HG03354 (cell line): ENCODE measurements around the gene KRTAP4-16.
"Not testable (repeated sequence)": the region's sequence is repeated elsewhere in the genome, so short reads cannot be mapped to it uniquely, and the experiment has no call there.

ENCODE experiments used
- ATAC-seq: cut with Tn5 transposase; IDR thresholded peaks from one replicate; pipeline ENCODE4 v1.9.1; 2021; ENCODE audit warnings: mild to moderate bottlenecking; ENCODE audit not compliant: unreplicated experiment, poor library complexity, severe bottlenecking

KRTAP4-16 gene

DNA sequence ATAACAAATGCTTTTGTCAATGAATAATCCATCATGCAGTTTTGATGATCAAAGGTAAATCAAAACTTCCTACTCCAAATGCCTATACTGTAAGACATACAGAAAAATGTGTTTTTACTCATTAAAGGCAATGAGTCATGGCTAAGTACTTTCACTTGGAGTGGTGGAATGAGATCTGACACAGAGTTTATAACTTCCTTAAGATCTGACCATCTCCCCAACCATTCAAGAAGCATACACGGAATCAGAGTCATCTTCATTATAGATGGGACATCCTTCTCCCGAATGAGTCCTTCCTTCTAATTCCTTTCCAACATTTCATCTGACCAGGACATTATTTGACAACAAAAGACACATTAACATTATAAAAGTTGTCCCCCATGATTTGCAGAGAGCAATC, 18.6 kb downstream of the KRTAP4-16 start:
- not testable (repeated sequence) for ATAC-seq

GRCh38 chr17:41082626-41083025, 19.4 kb downstream of the KRTAP4-16 start:
- ATAC-seq: no peak

DNA sequence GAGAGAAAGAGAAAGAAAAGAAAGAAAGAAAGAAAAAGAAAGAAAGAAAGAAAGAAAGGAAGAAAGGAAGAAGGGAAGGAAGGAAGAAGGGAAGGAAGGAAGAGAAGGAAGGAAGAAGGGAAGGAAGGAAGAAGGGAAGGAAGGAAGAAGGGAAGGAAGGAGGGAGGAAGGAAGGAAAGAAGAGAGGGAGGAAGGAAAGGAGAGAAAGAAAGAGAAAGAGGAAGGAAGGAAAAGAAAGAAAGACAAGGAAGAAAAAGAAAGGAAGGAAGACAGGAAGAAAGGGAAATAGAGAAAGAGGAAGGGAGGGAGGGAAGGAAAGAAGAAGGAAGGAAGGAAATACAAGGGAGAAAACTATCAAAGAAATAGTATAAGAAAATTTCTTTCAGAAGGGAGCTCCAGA, 25.2 kb downstream of the KRTAP4-16 start:
- no peak for ATAC-seq

DNA sequence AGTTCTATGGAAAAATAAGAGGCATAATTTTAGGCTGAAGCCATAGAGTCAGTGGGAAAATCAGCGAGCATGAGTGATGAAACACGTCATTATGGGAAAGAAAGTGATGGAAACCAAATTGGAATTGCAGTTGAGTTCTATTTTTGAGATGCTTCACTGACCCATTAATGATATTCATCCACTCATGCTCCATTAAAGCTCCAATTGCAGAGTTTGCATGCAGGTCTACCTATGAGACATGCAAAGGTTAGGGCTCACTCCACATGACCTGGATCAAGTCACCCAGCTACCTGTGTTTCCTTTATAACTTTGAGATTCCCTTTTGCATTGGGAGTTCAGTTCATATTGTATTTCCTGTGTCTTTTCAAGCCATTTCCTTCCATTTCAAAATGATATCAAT, 28.3 kb downstream of the KRTAP4-16 start:
- ATAC-seq: no peak

GRCh38 chr17:41071606-41072360, 30.2 kb downstream of the KRTAP4-16 start:
- no peak for ATAC-seq

- ATAC-seq: no peak
Observed at GRCh38 chr17:41069031-41069430, 33.0 kb downstream of the KRTAP4-16 start.

DNA sequence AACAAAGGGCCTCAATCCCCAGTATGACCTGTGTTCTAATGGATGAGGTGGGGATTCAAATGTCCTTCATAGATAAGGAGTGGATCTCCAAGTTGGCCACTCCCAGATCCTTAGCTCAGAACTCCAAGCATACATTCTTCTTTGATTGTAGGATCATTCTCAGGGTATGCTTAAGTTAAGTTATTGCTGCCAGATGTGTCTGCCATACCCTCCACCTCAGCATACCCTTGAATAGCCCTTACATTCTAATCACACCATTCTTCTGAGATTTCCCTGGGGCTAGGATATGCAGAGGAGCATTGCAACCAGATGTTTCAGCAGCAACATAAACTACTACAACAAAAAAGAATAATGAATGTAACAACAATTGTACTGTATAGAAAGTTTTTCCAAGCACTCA, 34.7 kb downstream of the KRTAP4-16 start:
- no peak for ATAC-seq

- ATAC-seq: no peak
Observed at GRCh38 chr17:41065829-41066624, 36.0 kb downstream of the KRTAP4-16 start, which contains the start of gene KRTAP2-4. Gene KRTAP2-4 (minus strand): TSS chr17:41065879. CDS start chr17:41065845, 34 bp downstream.

GRCh38 chr17:41065016-41065689, 36.9 kb downstream of the KRTAP4-16 start:
- not testable (repeated sequence) for ATAC-seq

DNA sequence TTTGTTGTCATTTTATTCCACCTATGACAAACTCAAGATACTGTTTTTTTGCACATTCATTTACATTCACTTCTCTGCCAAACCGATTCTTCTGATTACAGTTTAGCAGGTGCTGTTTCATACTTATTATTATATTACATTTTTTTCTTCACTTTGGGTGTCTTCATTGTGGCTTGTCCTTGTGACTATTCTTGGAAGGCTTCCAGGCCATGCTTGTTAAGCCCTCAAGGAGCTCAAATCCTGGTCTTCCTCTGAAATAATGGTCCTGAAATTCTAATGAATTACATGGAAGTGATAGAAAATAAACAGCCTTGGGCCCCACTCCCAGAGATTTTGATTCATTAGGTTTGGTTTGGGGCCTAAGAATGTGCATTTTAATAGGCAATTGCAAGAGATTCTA, 37.7 kb downstream of the KRTAP4-16 start:
- no peak for ATAC-seq

- ATAC-seq: no peak
Observed at GRCh38 chr17:41063449-41063848, 38.6 kb downstream of the KRTAP4-16 start.

- ATAC-seq: no peak
Observed at GRCh38 chr17:41061964-41062363, 40.0 kb downstream of the KRTAP4-16 start.

DNA sequence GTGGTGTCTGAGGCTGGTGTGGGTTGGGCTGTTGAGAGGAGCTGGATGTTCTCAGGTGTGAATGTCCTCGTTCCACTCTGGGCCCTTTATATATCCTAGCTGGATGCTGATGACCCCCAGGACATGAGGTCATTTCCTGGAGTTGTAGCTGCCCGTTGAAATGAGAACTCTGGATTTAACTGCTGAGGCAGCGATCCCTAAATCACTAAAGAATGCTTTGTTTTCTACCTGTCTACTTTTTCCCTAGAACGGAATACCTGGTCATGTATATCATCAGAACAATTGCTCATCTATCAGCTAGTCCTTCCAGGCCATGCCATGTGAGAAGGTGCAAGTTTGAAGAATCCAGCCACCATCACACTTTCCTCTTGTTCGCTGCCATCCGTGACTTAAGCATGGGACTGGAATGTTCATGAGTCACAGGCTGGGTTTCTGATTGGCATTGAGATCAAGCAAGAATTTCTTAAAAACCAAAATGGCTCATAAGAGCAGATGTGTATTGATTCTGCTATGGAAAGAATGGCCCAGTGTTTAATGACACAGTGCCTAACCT, 41.9 kb downstream of the KRTAP4-16 start, which contains the start of gene KRTAP2-3:
Gene KRTAP2-3, minus strand, starts transcription at position 63 of the 553 bp plus-strand sequence. CDS start 64 bp downstream, outside the sequence.
- ATAC-seq: no peak

DNA sequence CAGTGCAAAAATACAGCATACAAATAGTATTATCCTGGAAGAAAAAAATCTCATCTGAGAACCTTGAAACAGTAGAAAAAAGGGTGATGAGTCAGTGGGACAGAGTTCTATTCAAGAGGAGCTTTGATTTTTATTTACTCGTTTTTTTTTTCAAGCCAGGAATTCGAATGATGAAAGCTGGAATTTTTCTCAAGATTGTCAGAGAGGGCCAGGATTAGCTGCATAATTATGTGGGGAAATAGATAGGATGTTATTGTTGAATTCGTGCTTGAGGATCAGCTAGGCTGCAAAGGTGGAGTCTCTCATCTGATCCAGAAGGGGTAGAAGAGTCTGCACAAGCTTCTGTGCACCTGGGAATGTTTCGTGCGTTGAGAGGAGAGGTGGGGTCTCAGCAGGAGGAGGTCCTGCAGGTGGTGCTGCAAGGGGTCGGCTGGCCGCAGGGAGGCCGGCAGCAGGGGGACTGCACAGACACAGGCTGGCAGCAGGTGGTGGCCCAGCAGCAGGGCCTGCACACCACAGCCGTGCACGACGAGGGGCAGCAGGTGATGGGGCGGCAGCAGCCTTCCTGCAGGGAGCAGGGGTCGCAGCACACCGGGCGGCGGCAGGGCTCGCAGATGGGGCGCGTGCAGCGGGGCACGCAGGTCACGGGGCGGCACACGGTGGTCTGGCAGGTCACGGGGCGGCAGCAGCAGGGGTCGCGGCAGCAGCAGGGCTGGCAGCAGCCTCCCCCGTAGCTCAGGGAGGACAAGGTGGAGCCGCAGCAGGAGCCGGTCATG, 42.5 kb downstream of the KRTAP4-16 start:
- ATAC-seq: not testable (repeated sequence)

- ATAC-seq: no peak
Observed at GRCh38 chr17:41058741-41059140, 43.3 kb downstream of the KRTAP4-16 start.

DNA sequence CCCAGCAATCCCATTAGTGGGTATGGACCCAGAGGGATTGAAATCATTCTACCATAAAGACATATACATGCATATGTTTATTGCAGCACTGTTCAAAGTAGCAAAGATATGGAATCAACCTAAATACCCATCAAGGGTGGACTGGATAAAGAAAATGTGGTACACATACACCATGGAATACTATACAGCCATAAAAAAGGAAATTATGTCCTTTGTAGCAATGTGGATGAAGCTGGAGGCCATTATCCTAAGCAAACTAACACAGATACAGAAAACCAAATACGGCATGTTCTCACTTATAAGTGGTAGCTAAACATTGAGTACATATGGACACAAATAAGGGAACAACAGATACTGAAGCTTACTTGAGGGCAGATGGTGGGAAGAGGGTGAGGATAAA, 44.5 kb downstream of the KRTAP4-16 start:
- ATAC-seq: no peak

- not testable (repeated sequence) for ATAC-seq
Observed at GRCh38 chr17:41055130-41055529, 46.9 kb downstream of the KRTAP4-16 start, which contains the start of gene KRTAP2-2. Gene KRTAP2-2 (minus strand): TSS chr17:41055230. CDS start chr17:41055211, 19 bp downstream.

DNA sequence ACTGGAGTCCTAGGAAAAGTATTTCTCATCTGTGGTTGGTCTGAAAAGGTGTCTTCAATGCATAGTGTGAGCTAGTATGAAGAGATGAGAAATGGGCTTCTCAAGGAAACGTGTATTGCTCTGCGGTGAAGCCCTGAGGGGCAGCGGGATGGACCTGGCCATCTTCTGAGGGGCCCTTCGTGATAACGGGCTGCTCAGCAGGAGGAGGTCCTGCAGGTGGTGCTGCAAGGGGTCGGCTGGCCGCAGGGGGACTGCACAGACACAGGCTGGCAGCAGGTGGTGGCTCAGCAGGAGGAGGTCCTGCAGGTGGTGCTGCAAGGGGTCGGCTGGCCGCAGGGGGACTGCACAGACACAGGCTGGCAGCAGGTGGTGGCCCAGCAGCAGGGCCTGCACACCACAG, 47.5 kb downstream of the KRTAP4-16 start:
- ATAC-seq: not testable (repeated sequence)

DNA sequence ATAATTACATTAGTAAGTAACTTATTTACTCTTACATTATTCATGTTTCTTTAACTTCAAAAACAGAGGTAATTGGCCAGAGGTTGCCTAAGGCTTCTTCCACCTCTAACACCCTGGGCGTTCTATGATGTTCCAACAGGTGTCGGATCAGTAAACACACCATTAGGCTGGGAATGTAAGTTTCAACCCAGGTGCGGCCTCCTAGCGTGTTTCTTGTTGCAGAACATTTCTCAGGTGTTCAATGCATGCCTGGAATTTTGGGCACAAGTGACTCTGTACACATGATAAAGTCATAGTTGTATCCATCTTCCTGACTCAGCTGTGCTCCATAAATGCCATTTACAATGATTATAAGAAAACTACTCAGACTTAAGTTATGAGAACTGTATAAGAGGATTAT, 48.0 kb downstream of the KRTAP4-16 start:
- no peak for ATAC-seq
